Brain microvascular endothelial cell (primary cell): ENCODE data around the gene GNAI2.

Experiments
- DNase-seq: peaks from one replicate; pipeline ENCODE4 v3.0.0-alpha.2; 2020
- H3K27ac ChIP-seq: fragments of 250-450 bp; sonication (Bioruptor Pico); 2 replicates; pipeline ENCODE4 v1.5.1; 2020; ENCODE audit warnings: mild to moderate bottlenecking, moderate library complexity
- H3K27me3 ChIP-seq: fragments of 250-450 bp; sonication (Bioruptor Pico); replicated peaks from 2 replicates; pipeline ENCODE4 v1.5.1; 2020; ENCODE audit warnings: mild to moderate bottlenecking
- H3K36me3 ChIP-seq: fragments of 250-450 bp; sonication (Bioruptor Pico); replicated peaks from 2 replicates; pipeline ENCODE4 v1.5.1; 2020; ENCODE audit warnings: mild to moderate bottlenecking
- H3K4me3 ChIP-seq: 2 replicates; pipeline ENCODE4 v1.5.1; 2011; ENCODE audit warnings: low read depth, mild to moderate bottlenecking, control low read depth, low read length, moderate library complexity
- in situ Hi-C: cut with HindIII; loops from 2 replicates; pipeline ENCODE4 v1.10.0; 2017; ENCODE audit warnings: low sequenced_read_pairs, low pct_ligation_motif_present
- TF ChIP-seq, protein P1 (sequence below): IDR thresholded peaks from 2 replicates; pipeline ENCODE4 v1.5.1; 2011; ENCODE audit warnings: low read depth, mild to moderate bottlenecking, moderate library complexity, low read length, control low read depth, inconsistent platforms; ENCODE audit errors: missing control alignments

GNAI2 gene

GRCh38 chr3:50235716-50236483, at the start of gene GNAI2:
Gene GNAI2 (plus strand): TSS chr3:50236204. CDS start chr3:50236336, 132 bp downstream.
- in situ Hi-C loops, result no loop called here
- peak within 1 kb of the TSS; percentile 90 for H3K4me3 ChIP-seq
- TF ChIP-seq, protein P1, sequence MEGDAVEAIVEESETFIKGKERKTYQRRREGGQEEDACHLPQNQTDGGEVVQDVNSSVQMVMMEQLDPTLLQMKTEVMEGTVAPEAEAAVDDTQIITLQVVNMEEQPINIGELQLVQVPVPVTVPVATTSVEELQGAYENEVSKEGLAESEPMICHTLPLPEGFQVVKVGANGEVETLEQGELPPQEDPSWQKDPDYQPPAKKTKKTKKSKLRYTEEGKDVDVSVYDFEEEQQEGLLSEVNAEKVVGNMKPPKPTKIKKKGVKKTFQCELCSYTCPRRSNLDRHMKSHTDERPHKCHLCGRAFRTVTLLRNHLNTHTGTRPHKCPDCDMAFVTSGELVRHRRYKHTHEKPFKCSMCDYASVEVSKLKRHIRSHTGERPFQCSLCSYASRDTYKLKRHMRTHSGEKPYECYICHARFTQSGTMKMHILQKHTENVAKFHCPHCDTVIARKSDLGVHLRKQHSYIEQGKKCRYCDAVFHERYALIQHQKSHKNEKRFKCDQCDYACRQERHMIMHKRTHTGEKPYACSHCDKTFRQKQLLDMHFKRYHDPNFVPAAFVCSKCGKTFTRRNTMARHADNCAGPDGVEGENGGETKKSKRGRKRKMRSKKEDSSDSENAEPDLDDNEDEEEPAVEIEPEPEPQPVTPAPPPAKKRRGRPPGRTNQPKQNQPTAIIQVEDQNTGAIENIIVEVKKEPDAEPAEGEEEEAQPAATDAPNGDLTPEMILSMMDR, result no peak
- peak; percentile 97 for DNase-seq
- H3K27me3 ChIP-seq, result no peaks in the 10 kb centered on the region
- H3K27ac ChIP-seq, result peak within 1 kb of the TSS; percentile 28
- H3K36me3 ChIP-seq, result no peaks in the 10 kb centered on the region

DNA sequence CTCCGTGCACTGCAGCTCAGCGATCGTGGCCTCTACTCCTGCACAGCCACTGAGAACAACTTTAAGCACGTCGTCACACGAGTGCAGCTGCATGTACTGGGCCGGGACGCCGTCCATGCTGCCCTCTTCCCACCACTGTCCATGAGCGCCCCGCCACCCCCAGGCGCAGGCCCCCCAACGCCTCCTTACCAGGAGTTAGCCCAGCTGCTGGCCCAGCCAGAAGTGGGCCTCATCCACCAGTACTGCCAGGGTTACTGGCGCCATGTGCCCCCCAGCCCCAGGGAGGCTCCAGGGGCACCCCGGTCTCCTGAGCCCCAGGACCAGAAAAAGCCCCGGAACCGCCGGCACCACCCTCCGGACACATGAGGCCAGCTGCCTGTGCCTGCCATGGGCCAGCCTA, 48.3 kb upstream of the GNAI2 start:
- no peaks in the 10 kb centered on the region for H3K27me3 ChIP-seq

DNA sequence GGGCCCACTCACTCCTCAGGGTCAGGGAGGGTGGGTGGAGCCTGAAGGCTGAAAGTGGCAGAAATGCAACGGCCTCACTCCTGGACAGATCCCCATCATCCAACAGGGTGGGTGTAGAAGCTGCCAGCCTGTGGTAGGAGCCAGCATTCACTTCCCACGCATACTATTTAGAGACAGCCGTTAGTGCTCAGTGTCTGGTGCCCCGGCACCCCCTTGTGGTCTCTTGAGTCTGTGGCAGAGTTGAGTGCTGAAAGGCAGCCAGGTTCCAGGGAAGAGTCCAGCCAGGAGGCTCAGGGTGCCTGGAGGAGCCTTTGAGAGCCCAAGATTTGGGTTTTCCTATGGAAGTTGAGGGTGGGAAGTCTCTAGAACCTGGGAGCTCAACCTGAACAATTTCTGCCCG, 46.7 kb upstream of the GNAI2 start:
- Histone ChIP-seq H3K36me3 (no peaks in the 10 kb centered on the region), H3K4me3 (no peak overlapping the region), H3K27me3 (peaks cover 10% of the 10 kb centered on the region), H3K27ac (no peak overlapping the region)
- TF ChIP-seq, protein P1, result peak; percentile 92
- in situ Hi-C loops, result no loop called here
- DNase-seq, result peak; percentile 76

More for the DNA sequence above, 48.3 kb upstream of the GNAI2 start:
- H3K27ac ChIP-seq, result no peak overlapping the region
- no peak for DNase-seq
- TF ChIP-seq, protein P1, result no peak
- no peak overlapping the region for H3K4me3 ChIP-seq
- no peaks in the 10 kb centered on the region for H3K36me3 ChIP-seq
- in situ Hi-C loops, result no loop called here

GRCh38 chr3:50189989-50190388, 46.0 kb upstream of the GNAI2 start:
- no peaks in the 10 kb centered on the region for H3K36me3 ChIP-seq
- in situ Hi-C loops, result no loop called here

GRCh38 chr3:50190936-50191660, 44.9 kb upstream of the GNAI2 start, which contains the start of gene GNAT1:
Gene GNAT1 (plus strand): TSS chr3:50191610. CDS start chr3:50191726, 116 bp downstream.
- no peak for DNase-seq
- Histone ChIP-seq H3K27ac (no peak within 1 kb of the TSS), H3K27me3 (peaks cover 11% of the 10 kb centered on the region), H3K36me3 (no peaks in the 10 kb centered on the region), H3K4me3 (no peak within 1 kb of the TSS)
- in situ Hi-C loops, result no loop called here
- TF ChIP-seq, protein P1, result no peak

More at GRCh38 chr3:50189989-50190388, 46.0 kb upstream of the GNAI2 start:
- TF ChIP-seq, protein P1, result no peak
- DNase-seq, result no peak
- no peak overlapping the region for H3K27ac ChIP-seq
- no peak overlapping the region for H3K4me3 ChIP-seq
- H3K27me3 ChIP-seq, result peaks cover 11% of the 10 kb centered on the region
